ENCODE results near the gene ADGRL1. TPM values are rescaled to one million over a fixed set of nuclear protein-coding genes. Genes with fewer than 3 reads are reported as not detected.
A peak's percentile ranks its signal among the peaks of the same experiment; 100 is the strongest.

Gene ADGRL1
- total and polyA plus RNA-seq, 2 of the 8 experiments (the other 6 are each of a cell fraction or from before 2014, with no cell fraction given) = 95.6 to 112 TPM

DNA sequence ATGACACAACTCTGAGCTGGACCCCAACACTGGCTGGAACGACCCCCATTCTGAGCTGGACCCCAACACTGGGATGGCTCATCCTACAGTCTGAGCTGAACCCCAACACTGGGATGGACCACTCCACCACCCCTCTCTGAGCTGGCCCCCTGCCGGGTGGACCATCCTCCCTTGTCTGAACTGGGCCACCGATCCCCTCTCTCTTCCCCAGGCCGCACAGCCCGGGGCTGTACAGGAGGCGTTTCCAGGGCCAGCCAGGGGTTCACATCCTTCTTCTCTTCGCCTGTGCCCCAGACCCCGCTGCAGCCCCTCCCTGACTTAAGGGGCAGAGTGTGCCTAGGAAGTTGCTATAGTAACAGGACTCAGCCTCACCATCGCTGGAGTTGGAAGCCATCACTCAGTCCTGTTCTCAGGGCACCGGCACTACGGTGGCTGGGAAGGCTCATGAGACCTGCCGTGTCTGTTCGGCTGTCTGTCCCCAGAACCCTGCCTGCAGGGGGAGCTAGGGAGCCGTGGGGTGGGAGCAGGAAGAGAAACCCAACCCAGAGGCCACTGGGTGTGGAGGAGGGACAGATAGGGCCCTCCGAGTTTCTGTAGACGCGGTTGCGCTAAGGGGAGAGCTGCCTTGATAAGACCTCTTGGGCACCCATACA lies 92.1 kb downstream of the ADGRL1 start:
- peak overlapping the region; percentile 60; the same call in 1 of the 2 replicates for H2BK5ac ChIP-seq (ENCODE audit: low read depth, low read length)
- H3K56ac ChIP-seq (replicated peaks; ENCODE audit: insufficient read length, low read depth, low read length) = no peak overlapping the region
- peak overlapping the region; percentile 58; the same call in 1 of the 2 replicates for H2AK5ac ChIP-seq (ENCODE audit: low read depth, low read length)
- no peak overlapping the region for H3K4me2 ChIP-seq (ENCODE audit: insufficient read depth in 1 of 2, low read depth in 2 of 2, low read length in 2 of 2)
- 0 out of 4 replicates have a peak, but pooled peaks cover 0 to 3% of the 10 kb centered on the region in 2 experiments for H3K79me2 ChIP-seq (ENCODE audit: control insufficient read depth in 1 of 2, insufficient read depth in 2 of 2, low read length in 2 of 2)
- peak in 1 of 2 experiments; percentile 80 for DNase-seq (ENCODE audit: low read depth in 1 of 2, low spot score in 2 of 2)
- H2BK120ac ChIP-seq (replicated peaks; ENCODE audit: low read depth, low read length) = no peak overlapping the region
- H2AFZ ChIP-seq (ENCODE audit: low read length) = no peak overlapping the region
- no peak overlapping the region for H3K27ac ChIP-seq (ENCODE audit: low read depth, low read length)
- H3K14ac ChIP-seq (ENCODE audit: insufficient read length) = no peak overlapping the region
- no peak overlapping the region for H4K5ac ChIP-seq (ENCODE audit: insufficient read length, low read depth, low read length)
- no peaks in the 10 kb centered on the region for H3K9me3 ChIP-seq (ENCODE audit: insufficient read depth in 2 of 2, low read depth in 1 of 2, low read length in 1 of 2)
- H3K23me2 ChIP-seq (ENCODE audit: low read depth, low read length) = peaks cover 8% of the 10 kb centered on the region
- H2BK12ac ChIP-seq (ENCODE audit: low read depth, low read length) = peak overlapping the region; percentile 75; the same call in 1 of the 2 replicates
- H3K79me1 ChIP-seq (ENCODE audit: low read depth, low read length) = peaks cover 4% of the 10 kb centered on the region
- H3K23ac ChIP-seq (ENCODE audit: insufficient read length) = no peak overlapping the region
- no peak overlapping the region for H2BK20ac ChIP-seq (ENCODE audit: low read length)
- H3K36me3 ChIP-seq (ENCODE audit: control insufficient read depth in 2 of 4, insufficient read depth in 4 of 4, low read length in 3 of 4) = no peaks in the 10 kb centered on the region
- H4K20me1 ChIP-seq (replicated peaks in 1 of 2; ENCODE audit: control insufficient read depth in 1 of 2, insufficient read depth in 2 of 2, low read length in 2 of 2) = peaks cover 7 to 12% of the 10 kb centered on the region in 2 experiments
- H3K18ac ChIP-seq (ENCODE audit: extremely low read depth, low read length) = no peak overlapping the region
- no peaks in the 10 kb centered on the region; a peak in 2 of 7 replicates for H3K27me3 ChIP-seq (replicated peaks in 1 of 4; ENCODE audit: control insufficient read depth in 3 of 4, extremely low read depth in 1 of 4, insufficient read depth in 3 of 4, low read length in 3 of 4)
- H4K91ac ChIP-seq (replicated peaks; ENCODE audit: insufficient read length, low read length) = no peak overlapping the region
- ChIA-PET POLR2A (ENCODE audit: partially characterized antibody) (interaction anchor here (1.0 to 4.2 kb wide), 7 partner anchors 14 to 152 kb away, joined by 3 to 24 read pairs (median 4); partner anchors contain the start of genes ASF1B and MISP3), CTCF (ENCODE audit: partially characterized antibody) (interaction anchor here (0.6 to 11.3 kb wide), 29 partner anchors 10 to 366 kb away, joined by 3 to 105 read pairs (median 5); partner anchors contain the start of genes ASF1B, C19orf67 and MISP3)
- no peak overlapping the region for H3K9ac ChIP-seq (replicated peaks in 1 of 4; ENCODE audit: extremely low read depth in 1 of 4, low read depth in 3 of 4, low read length in 3 of 4)
- H3K4me1 ChIP-seq (replicated peaks in 1 of 4; ENCODE audit: control insufficient read depth in 3 of 4, insufficient read depth in 4 of 4, low read length in 3 of 4) = peaks cover 11 to 34% (median 21%) of the 10 kb centered on the region in 4 experiments
- no peak overlapping the region for H2BK15ac ChIP-seq (ENCODE audit: low read length)
- no peak overlapping the region; the same call in 1 of the 2 replicates for H4K8ac ChIP-seq (ENCODE audit: extremely low read depth, insufficient read depth, low read length)
- 93% methylated on average over 13 of the region's 18 CpGs; no CpG with 5 or more reads in 1 of the 2 experiments for WGBS, 2 experiments (ENCODE audit: extremely low coverage in 1 of 2, insufficient coverage in 1 of 2, insufficient read length in 1 of 2, insufficient replicate concordance in 2 of 2, low coverage in 1 of 2, low lambda C conversion rate in 2 of 2, missing lambda C conversion rate in 1 of 2)
- no peak overlapping the region for H3K4ac ChIP-seq (replicated peaks; ENCODE audit: insufficient read length, low read depth, low read length)
- no peak for FAIRE-seq
- H3K4me3 ChIP-seq (ENCODE audit: extremely low read depth in 1 of 4, insufficient read depth in 2 of 4, low read depth in 3 of 4, low read length in 4 of 4) = no peak overlapping the region
- TF ChIP-seq CBX5 (IDR thresholded peaks at IDR 0.05; ENCODE audit: low read depth, low read length) (no peak), EGR1 (IDR thresholded peaks at IDR 0.05; ENCODE audit: borderline replicate concordance, low read depth, low read length) (no peak)
